GM11168 (cell line): Measurements from ENCODE around the gene SC5D.

Experiments used
- in situ Hi-C: fragments of 300-500 bp; cut with MboI; formaldehyde crosslinking; loops from one replicate; pipeline ENCODE4 v1.12.0; 2022; ENCODE audit warnings: low sequenced_read_pairs; ENCODE audit not compliant: unreplicated experiment

Gene SC5D

GRCh38 chr11:121351083-121351630 lies 58.6 kb downstream of the SC5D start:
- in situ Hi-C loops, result no loop called here

- in situ Hi-C loops, result no loop called here
These were observed 59.8 kb downstream of the SC5D start for GRCh38 chr11:121352251-121352891.

- in situ Hi-C loops, result no loop called here
These were observed 61.6 kb downstream of the SC5D start for GRCh38 chr11:121354192-121354591.

GRCh38 chr11:121356357-121356756 lies 63.8 kb downstream of the SC5D start:
- in situ Hi-C loops, result no loop called here
